ENCODE results near the gene PGLYRP4. TPM values are rescaled to one million over a fixed set of nuclear protein-coding genes. Genes with fewer than 3 reads are reported as not detected.

The PGLYRP4 gene
- total and polyA plus RNA-seq, 4 donors, result not detected

GRCh38 chr1:153307221-153307600 lies 41.4 kb downstream of the PGLYRP4 start:
- H3K27me3 ChIP-seq (ENCODE audit: control insufficient read depth in 4 of 4, insufficient read depth in 4 of 4, low read length in 3 of 4), result no peaks in the 10 kb centered on the region
- H3K36me3 ChIP-seq (ENCODE audit: control insufficient read depth in 4 of 4, insufficient read depth in 3 of 4, low read depth in 1 of 4, low read length in 3 of 4), result no peaks in the 10 kb centered on the region
- no peak for TF ChIP-seq HNF4A (conservative IDR thresholded peaks at IDR 0.05)
- no peak for TF ChIP-seq SP1 (IDR thresholded peaks at IDR 0.05)
- TF ChIP-seq NR2F2 (IDR thresholded peaks at IDR 0.05), result no peak
- TF ChIP-seq JUND (IDR thresholded peaks at IDR 0.05), result no peak
- TF ChIP-seq, protein P1, sequence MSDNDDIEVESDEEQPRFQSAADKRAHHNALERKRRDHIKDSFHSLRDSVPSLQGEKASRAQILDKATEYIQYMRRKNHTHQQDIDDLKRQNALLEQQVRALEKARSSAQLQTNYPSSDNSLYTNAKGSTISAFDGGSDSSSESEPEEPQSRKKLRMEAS (IDR thresholded peaks at IDR 0.05), result no peak
- no peak for TF ChIP-seq EGR1 (IDR thresholded peaks at IDR 0.05; ENCODE audit: low read depth in 2 of 2)
- TF ChIP-seq, protein P2, sequence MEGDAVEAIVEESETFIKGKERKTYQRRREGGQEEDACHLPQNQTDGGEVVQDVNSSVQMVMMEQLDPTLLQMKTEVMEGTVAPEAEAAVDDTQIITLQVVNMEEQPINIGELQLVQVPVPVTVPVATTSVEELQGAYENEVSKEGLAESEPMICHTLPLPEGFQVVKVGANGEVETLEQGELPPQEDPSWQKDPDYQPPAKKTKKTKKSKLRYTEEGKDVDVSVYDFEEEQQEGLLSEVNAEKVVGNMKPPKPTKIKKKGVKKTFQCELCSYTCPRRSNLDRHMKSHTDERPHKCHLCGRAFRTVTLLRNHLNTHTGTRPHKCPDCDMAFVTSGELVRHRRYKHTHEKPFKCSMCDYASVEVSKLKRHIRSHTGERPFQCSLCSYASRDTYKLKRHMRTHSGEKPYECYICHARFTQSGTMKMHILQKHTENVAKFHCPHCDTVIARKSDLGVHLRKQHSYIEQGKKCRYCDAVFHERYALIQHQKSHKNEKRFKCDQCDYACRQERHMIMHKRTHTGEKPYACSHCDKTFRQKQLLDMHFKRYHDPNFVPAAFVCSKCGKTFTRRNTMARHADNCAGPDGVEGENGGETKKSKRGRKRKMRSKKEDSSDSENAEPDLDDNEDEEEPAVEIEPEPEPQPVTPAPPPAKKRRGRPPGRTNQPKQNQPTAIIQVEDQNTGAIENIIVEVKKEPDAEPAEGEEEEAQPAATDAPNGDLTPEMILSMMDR (IDR thresholded peaks at IDR 0.05; ENCODE audit: low read depth, low read length, missing input control), result no peak
- no peaks in the 10 kb centered on the region for H3K4me1 ChIP-seq (ENCODE audit: control insufficient read depth in 4 of 4, insufficient read depth in 4 of 4, low read length in 3 of 4)
- no peak overlapping the region for H3K4me3 ChIP-seq (ENCODE audit: low read depth in 1 of 3, low read length in 3 of 3)
- H3K27ac ChIP-seq (ENCODE audit: low read depth in 1 of 2, low read length in 2 of 2), result no peak overlapping the region
- H3K9me3 ChIP-seq (ENCODE audit: control insufficient read depth in 4 of 4, low read length in 3 of 4), result no peaks in the 10 kb centered on the region
- no peak for DNase-seq (ENCODE audit: low spot score)
- H3K9ac ChIP-seq (ENCODE audit: low read depth in 1 of 2, low read length in 2 of 2), result no peak overlapping the region
- WGBS, result 77% methylated on average over 10 of the region's 10 CpGs

DNA sequence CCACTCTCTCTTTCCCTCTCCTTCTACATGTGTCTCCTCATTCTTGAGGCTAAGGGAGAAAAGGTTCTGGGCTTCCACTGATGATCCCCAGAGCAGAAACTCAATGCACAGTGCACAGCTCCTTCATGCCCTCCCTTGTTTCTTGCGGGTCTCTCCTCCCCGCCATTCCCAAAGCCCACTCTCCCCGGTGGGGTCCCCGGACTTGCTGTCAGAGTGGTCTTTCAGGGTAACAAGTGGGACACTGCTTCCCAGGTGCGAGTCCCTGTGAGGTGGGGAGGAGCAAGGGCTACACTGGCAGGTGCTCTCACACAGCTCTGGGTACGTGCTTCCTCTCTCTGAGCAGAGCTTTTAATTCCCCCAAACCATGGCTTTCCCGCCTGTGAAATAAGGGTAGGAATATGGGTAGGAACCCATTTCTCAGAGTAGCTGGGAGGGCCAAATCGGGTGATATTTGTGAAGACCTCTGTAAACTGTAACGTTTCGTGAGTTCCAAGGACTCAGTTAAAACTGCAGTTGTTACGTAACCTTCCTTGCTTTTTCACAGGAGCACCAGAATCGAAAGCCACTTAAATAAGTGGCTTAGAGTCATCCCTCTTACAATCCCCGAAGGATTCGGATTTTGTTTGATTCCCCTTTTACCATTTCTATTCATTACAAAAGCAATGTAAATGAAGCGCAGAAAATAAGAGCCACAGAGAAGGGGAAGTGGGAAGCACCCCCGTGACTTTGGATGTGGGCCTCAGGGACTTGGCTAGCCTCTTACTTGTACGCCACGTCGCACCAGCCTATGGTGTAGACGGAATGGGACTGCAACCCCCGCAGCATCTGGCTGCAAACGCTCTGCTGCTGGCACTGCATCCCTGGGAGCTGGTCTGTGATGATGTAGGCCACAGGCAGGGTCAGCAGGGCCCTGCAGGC lies 42.1 kb downstream of the PGLYRP4 start:
- H3K9ac ChIP-seq (ENCODE audit: low read depth in 1 of 2, low read length in 2 of 2), result no peak overlapping the region
- no peaks in the 10 kb centered on the region for H3K4me1 ChIP-seq (ENCODE audit: control insufficient read depth in 4 of 4, insufficient read depth in 4 of 4, low read length in 3 of 4)
- H3K4me3 ChIP-seq (ENCODE audit: low read depth in 1 of 3, low read length in 3 of 3), result no peak overlapping the region
- DNase-seq (ENCODE audit: low spot score), result no peak
- 80% methylated on average over 22 of the region's 22 CpGs for WGBS
- no peak overlapping the region for H3K27ac ChIP-seq (ENCODE audit: low read depth in 1 of 2, low read length in 2 of 2)
- no peaks in the 10 kb centered on the region for H3K36me3 ChIP-seq (ENCODE audit: control insufficient read depth in 4 of 4, insufficient read depth in 3 of 4, low read depth in 1 of 4, low read length in 3 of 4)
- H3K9me3 ChIP-seq (ENCODE audit: control insufficient read depth in 4 of 4, low read length in 3 of 4), result no peaks in the 10 kb centered on the region
- no peaks in the 10 kb centered on the region for H3K27me3 ChIP-seq (ENCODE audit: control insufficient read depth in 4 of 4, insufficient read depth in 4 of 4, low read length in 3 of 4)
- TF ChIP-seq FOXA2 (IDR thresholded peaks at IDR 0.05) (no peak), RAD21 (IDR thresholded peaks at IDR 0.05) (no peak), GABPA (IDR thresholded peaks at IDR 0.05 in 1 of 2, conservative IDR thresholded peaks at IDR 0.05 in 1 of 2) (no peak)
- TF ChIP-seq, protein P2 (IDR thresholded peaks at IDR 0.05; ENCODE audit: low read depth, low read length, missing input control), result no peak
- TF ChIP-seq, protein P1 (IDR thresholded peaks at IDR 0.05), result no peak

GRCh38 chr1:153305682-153306081 lies 43.0 kb downstream of the PGLYRP4 start:
- WGBS, result 84% methylated on average over 6 of the region's 6 CpGs
- no peak for DNase-seq (ENCODE audit: low spot score)
- H3K36me3 ChIP-seq (ENCODE audit: control insufficient read depth in 4 of 4, insufficient read depth in 3 of 4, low read depth in 1 of 4, low read length in 3 of 4), result no peaks in the 10 kb centered on the region
- no peaks in the 10 kb centered on the region for H3K9me3 ChIP-seq (ENCODE audit: control insufficient read depth in 4 of 4, low read length in 3 of 4)
- H3K27me3 ChIP-seq (ENCODE audit: control insufficient read depth in 4 of 4, insufficient read depth in 4 of 4, low read length in 3 of 4), result no peaks in the 10 kb centered on the region
- H3K27ac ChIP-seq (ENCODE audit: low read depth in 1 of 2, low read length in 2 of 2), result no peak overlapping the region
- no peaks in the 10 kb centered on the region for H3K4me1 ChIP-seq (ENCODE audit: control insufficient read depth in 4 of 4, insufficient read depth in 4 of 4, low read length in 3 of 4)
- H3K4me3 ChIP-seq (ENCODE audit: low read depth in 1 of 3, low read length in 3 of 3), result no peak overlapping the region
- no peak overlapping the region for H3K9ac ChIP-seq (ENCODE audit: low read depth in 1 of 2, low read length in 2 of 2)
- TF ChIP-seq, protein P3, sequence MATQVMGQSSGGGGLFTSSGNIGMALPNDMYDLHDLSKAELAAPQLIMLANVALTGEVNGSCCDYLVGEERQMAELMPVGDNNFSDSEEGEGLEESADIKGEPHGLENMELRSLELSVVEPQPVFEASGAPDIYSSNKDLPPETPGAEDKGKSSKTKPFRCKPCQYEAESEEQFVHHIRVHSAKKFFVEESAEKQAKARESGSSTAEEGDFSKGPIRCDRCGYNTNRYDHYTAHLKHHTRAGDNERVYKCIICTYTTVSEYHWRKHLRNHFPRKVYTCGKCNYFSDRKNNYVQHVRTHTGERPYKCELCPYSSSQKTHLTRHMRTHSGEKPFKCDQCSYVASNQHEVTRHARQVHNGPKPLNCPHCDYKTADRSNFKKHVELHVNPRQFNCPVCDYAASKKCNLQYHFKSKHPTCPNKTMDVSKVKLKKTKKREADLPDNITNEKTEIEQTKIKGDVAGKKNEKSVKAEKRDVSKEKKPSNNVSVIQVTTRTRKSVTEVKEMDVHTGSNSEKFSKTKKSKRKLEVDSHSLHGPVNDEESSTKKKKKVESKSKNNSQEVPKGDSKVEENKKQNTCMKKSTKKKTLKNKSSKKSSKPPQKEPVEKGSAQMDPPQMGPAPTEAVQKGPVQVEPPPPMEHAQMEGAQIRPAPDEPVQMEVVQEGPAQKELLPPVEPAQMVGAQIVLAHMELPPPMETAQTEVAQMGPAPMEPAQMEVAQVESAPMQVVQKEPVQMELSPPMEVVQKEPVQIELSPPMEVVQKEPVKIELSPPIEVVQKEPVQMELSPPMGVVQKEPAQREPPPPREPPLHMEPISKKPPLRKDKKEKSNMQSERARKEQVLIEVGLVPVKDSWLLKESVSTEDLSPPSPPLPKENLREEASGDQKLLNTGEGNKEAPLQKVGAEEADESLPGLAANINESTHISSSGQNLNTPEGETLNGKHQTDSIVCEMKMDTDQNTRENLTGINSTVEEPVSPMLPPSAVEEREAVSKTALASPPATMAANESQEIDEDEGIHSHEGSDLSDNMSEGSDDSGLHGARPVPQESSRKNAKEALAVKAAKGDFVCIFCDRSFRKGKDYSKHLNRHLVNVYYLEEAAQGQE (IDR thresholded peaks at IDR 0.05), result no peak
- TF ChIP-seq TAF1 (conservative IDR thresholded peaks at IDR 0.05) (no peak), RAD21 (IDR thresholded peaks at IDR 0.05) (no peak), ATF3 (IDR thresholded peaks at IDR 0.05) (no peak), FOXA1 (IDR thresholded peaks at IDR 0.05) (no peak), GABPA (IDR thresholded peaks at IDR 0.05 in 1 of 2, conservative IDR thresholded peaks at IDR 0.05 in 1 of 2) (no peak), YY1 (IDR thresholded peaks at IDR 0.05) (no peak), JUND (IDR thresholded peaks at IDR 0.05) (no peak), SP1 (IDR thresholded peaks at IDR 0.05) (no peak), NR2F2 (IDR thresholded peaks at IDR 0.05) (no peak), HNF4G (IDR thresholded peaks at IDR 0.05) (no peak), RXRA (IDR thresholded peaks at IDR 0.05) (no peak), FOXA2 (IDR thresholded peaks at IDR 0.05) (no peak), HNF4A (conservative IDR thresholded peaks at IDR 0.05) (no peak)
- TF ChIP-seq, protein P1 (IDR thresholded peaks at IDR 0.05), result no peak

All from liver (tissue), 9 donors.